C4-2B (cell line): ENCODE results near the gene B4GALNT3.

Source experiments
- ZFX ChIP-seq: fragments of 450-650 bp; IDR thresholded peaks from 2 replicates; pipeline ENCODE4 v1.6.1; 2017
- TF ChIP-seq, protein P1 (sequence below): fragments of 450-650 bp; conservative IDR thresholded peaks from 2 replicates; pipeline ENCODE4 v1.5.1; 2017; ENCODE audit warnings: mild to moderate bottlenecking

DNA sequence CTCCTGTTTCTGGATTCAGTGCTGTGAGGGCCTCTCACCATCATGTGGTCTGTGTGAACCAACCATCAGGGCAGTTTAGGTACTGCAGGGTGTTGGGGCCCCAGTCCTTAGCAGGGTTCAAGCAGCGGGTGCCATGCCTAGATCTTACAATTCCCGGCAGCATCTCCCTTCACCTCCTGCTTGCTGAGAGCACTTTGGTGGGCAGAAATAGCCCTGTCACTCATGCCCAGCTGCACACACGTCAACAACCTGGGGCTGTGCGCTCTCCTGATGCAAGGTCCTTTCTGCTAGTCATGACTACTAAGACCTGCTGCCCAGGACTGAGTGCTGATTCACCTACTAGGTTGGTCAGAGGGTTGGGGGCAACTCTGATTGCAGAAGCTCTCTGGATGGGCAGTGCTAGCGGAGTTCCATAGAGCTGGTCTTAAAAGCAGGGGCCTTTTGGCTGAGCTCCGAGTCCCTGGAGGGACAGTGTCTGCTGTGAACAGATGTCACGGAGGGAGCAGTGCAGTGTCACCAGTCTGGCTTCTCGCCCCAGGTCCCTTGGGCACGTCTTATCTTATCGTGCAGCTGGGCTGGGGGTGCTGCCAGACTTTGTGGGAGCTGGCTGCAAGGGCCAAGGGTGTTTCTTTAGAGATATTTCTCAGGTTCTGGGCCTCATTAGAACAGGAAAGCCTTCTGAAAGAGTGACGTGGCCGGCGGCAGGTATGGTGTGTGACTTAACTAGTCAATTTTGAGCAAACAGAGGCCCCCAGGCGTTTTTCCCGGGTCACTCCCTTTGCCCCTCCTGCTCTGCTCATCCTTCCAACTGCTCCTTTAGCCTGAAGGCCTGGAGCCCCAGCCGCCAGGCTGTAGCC is 131.7 kb downstream of the B4GALNT3 start:
- TF ChIP-seq, protein P1, sequence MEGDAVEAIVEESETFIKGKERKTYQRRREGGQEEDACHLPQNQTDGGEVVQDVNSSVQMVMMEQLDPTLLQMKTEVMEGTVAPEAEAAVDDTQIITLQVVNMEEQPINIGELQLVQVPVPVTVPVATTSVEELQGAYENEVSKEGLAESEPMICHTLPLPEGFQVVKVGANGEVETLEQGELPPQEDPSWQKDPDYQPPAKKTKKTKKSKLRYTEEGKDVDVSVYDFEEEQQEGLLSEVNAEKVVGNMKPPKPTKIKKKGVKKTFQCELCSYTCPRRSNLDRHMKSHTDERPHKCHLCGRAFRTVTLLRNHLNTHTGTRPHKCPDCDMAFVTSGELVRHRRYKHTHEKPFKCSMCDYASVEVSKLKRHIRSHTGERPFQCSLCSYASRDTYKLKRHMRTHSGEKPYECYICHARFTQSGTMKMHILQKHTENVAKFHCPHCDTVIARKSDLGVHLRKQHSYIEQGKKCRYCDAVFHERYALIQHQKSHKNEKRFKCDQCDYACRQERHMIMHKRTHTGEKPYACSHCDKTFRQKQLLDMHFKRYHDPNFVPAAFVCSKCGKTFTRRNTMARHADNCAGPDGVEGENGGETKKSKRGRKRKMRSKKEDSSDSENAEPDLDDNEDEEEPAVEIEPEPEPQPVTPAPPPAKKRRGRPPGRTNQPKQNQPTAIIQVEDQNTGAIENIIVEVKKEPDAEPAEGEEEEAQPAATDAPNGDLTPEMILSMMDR: no peak; the same call in 1 of the 2 replicates
- TF ChIP-seq ZFX: no peak
